ENCODE data around the gene DOK4. TPM values are rescaled to one million over a fixed set of nuclear protein-coding genes. Genes with fewer than 3 reads are reported as not detected.

Gene DOK4
- total RNA-seq, 1 donor from 2014 or later: 25.5 TPM

GRCh38 chr16:57518520-57518919 lies 32.2 kb upstream of the DOK4 start:
- H3K27ac ChIP-seq (ENCODE audit: low read depth, low read length): no peak overlapping the region
- peaks cover 2% of the 10 kb centered on the region for H3K4me1 Mint-ChIP-seq (ENCODE audit: low read depth, unreplicated experiment)

GRCh38 chr16:57517397-57518367 lies 31.4 kb upstream of the DOK4 start:
- H3K27ac ChIP-seq (ENCODE audit: low read depth, low read length): no peak overlapping the region
- no peak for DNase-seq (ENCODE audit: low read depth)

More at GRCh38 chr16:57518520-57518919, 32.2 kb upstream of the DOK4 start:
- Histone ChIP-seq H3K9me3 (ENCODE audit: insufficient read depth, low read depth, low read length) (no peaks in the 10 kb centered on the region), H3K9ac (ENCODE audit: low read length) (no peak overlapping the region), H3K36me3 (ENCODE audit: insufficient read depth, low read length) (no peaks in the 10 kb centered on the region), H3K4me3 (ENCODE audit: insufficient read depth, low read depth, low read length) (no peak overlapping the region), H2AFZ (ENCODE audit: low read depth, low read length) (no peak overlapping the region), H4K20me1 (ENCODE audit: insufficient read depth, low read length) (peaks cover 5% of the 10 kb centered on the region), H3K79me2 (ENCODE audit: insufficient read depth, low read length) (no peaks in the 10 kb centered on the region), H3K27me3 (ENCODE audit: insufficient read depth, low read length) (no peaks in the 10 kb centered on the region), H3K4me1 (ENCODE audit: insufficient read depth, low read length) (no peaks in the 10 kb centered on the region), H3K4me2 (ENCODE audit: low read length) (no peak overlapping the region)
- no peak for FAIRE-seq
- Mint-ChIP-seq H3K4me3 (ENCODE audit: unreplicated experiment) (no peak overlapping the region), H3K36me3 (ENCODE audit: low read depth, unreplicated experiment) (peaks cover 20% of the 10 kb centered on the region), H3K9me3 (ENCODE audit: unreplicated experiment) (no peaks in the 10 kb centered on the region), H3K27me3 (ENCODE audit: low read depth, unreplicated experiment) (peaks cover 14% of the 10 kb centered on the region), H3K27ac (ENCODE audit: unreplicated experiment) (no peak overlapping the region)
- TF ChIP-seq CTCF (IDR thresholded peaks at IDR 0.05; ENCODE audit: insufficient read depth, low read depth, low read length) (no peak), EZH2 (IDR thresholded peaks at IDR 0.05; ENCODE audit: insufficient read depth, low read length) (no peak)
- DNase-seq (ENCODE audit: low read depth): no peak

More at GRCh38 chr16:57517397-57518367, 31.4 kb upstream of the DOK4 start:
- H3K27me3 Mint-ChIP-seq (ENCODE audit: low read depth, unreplicated experiment): peaks cover 12% of the 10 kb centered on the region
- no peak overlapping the region for H3K4me3 Mint-ChIP-seq (ENCODE audit: unreplicated experiment)
- Histone ChIP-seq H4K20me1 (ENCODE audit: insufficient read depth, low read length) (peaks cover 5% of the 10 kb centered on the region), H3K9ac (ENCODE audit: low read length) (no peak overlapping the region), H3K36me3 (ENCODE audit: insufficient read depth, low read length) (no peaks in the 10 kb centered on the region), H3K4me1 (ENCODE audit: insufficient read depth, low read length) (no peaks in the 10 kb centered on the region), H3K4me2 (ENCODE audit: low read length) (no peak overlapping the region), H3K79me2 (ENCODE audit: insufficient read depth, low read length) (no peaks in the 10 kb centered on the region), H3K4me3 (ENCODE audit: insufficient read depth, low read depth, low read length) (no peak overlapping the region), H3K9me3 (ENCODE audit: insufficient read depth, low read depth, low read length) (no peaks in the 10 kb centered on the region), H2AFZ (ENCODE audit: low read depth, low read length) (no peak overlapping the region), H3K27me3 (ENCODE audit: insufficient read depth, low read length) (no peaks in the 10 kb centered on the region)
- FAIRE-seq: no peak
- TF ChIP-seq EZH2 (IDR thresholded peaks at IDR 0.05; ENCODE audit: insufficient read depth, low read length): no peak
- no peak for TF ChIP-seq CTCF (IDR thresholded peaks at IDR 0.05; ENCODE audit: insufficient read depth, low read depth, low read length)
- no peaks in the 10 kb centered on the region for H3K9me3 Mint-ChIP-seq (ENCODE audit: unreplicated experiment)
- H3K27ac Mint-ChIP-seq (ENCODE audit: unreplicated experiment): no peak overlapping the region
- H3K36me3 Mint-ChIP-seq (ENCODE audit: low read depth, unreplicated experiment): peaks cover 20% of the 10 kb centered on the region
- peaks cover 2% of the 10 kb centered on the region for H3K4me1 Mint-ChIP-seq (ENCODE audit: low read depth, unreplicated experiment)
